Measurements from ENCODE around the gene ENOPH1.
"Not testable (repeated sequence)": the region's sequence is repeated elsewhere in the genome, so short reads cannot be mapped to it uniquely, and the experiment has no call there.

Gene ENOPH1

GRCh38 chr4:82430193-82430963 lies at the start of gene ENOPH1, which contains the start of gene HNRNPDL:
Gene ENOPH1, plus strand, starts transcription at chr4:82430590. Its CDS starts 240 bp downstream, at chr4:82430830.
Gene HNRNPDL, minus strand, starts transcription at chr4:82430462. Its CDS starts 772 bp downstream, at chr4:82429690.
- peak; percentile 98 for DNase-seq

- DNase-seq, result no peak
Measured at GRCh38 chr4:82380831-82381230, 49.6 kb upstream of the ENOPH1 start.

- no peak for DNase-seq
Measured at GRCh38 chr4:82381235-82381634, 49.2 kb upstream of the ENOPH1 start.

GRCh38 chr4:82381661-82382296 lies 48.6 kb upstream of the ENOPH1 start:
- no peak for DNase-seq

- DNase-seq, result no peak
Measured at GRCh38 chr4:82382751-82383150, 47.6 kb upstream of the ENOPH1 start.

- DNase-seq, result not testable (repeated sequence)
Measured at GRCh38 chr4:82386312-82386711, 44.1 kb upstream of the ENOPH1 start.

- no peak for DNase-seq
Measured at GRCh38 chr4:82388405-82388804, 42.0 kb upstream of the ENOPH1 start.

GRCh38 chr4:82390061-82390460 lies 40.3 kb upstream of the ENOPH1 start:
- not testable (repeated sequence) for DNase-seq

- DNase-seq, result no peak
Measured at GRCh38 chr4:82394896-82395295, 35.5 kb upstream of the ENOPH1 start.

GRCh38 chr4:82397527-82397926 lies 32.9 kb upstream of the ENOPH1 start:
- no peak for DNase-seq

GRCh38 chr4:82398263-82398662 lies 32.1 kb upstream of the ENOPH1 start:
- no peak for DNase-seq

GRCh38 chr4:82401600-82401999 lies 28.8 kb upstream of the ENOPH1 start:
- no peak for DNase-seq

- no peak for DNase-seq
Measured at GRCh38 chr4:82402196-82402775, 28.1 kb upstream of the ENOPH1 start.

GRCh38 chr4:82403725-82404124 lies 26.7 kb upstream of the ENOPH1 start:
- DNase-seq, result no peak

- DNase-seq, result not testable (repeated sequence)
Measured at GRCh38 chr4:82415061-82415460, 15.3 kb upstream of the ENOPH1 start.

GRCh38 chr4:82415922-82416365 lies 14.4 kb upstream of the ENOPH1 start:
- no peak for DNase-seq

- DNase-seq, result no peak
Measured at GRCh38 chr4:82419451-82419850, 10.9 kb upstream of the ENOPH1 start.

- DNase-seq, result no peak
Measured at GRCh38 chr4:82421796-82422560, 8.4 kb upstream of the ENOPH1 start.

GRCh38 chr4:82422616-82423015 lies 7.8 kb upstream of the ENOPH1 start:
- no peak for DNase-seq

- DNase-seq, result no peak
Measured at GRCh38 chr4:82423245-82424054, 6.9 kb upstream of the ENOPH1 start.

GRCh38 chr4:82425478-82425877 lies 4.9 kb upstream of the ENOPH1 start:
- no peak for DNase-seq

GRCh38 chr4:82428526-82428968 lies 1.8 kb upstream of the ENOPH1 start:
- DNase-seq, result no peak
